ENCODE results near the gene ASMT.
"Not testable (repeated sequence)": the region's sequence is repeated elsewhere in the genome, so short reads cannot be mapped to it uniquely, and the experiment has no call there.

Gene ASMT

GRCh38 chrX:1681439-1681838, 66.6 kb downstream of the ASMT start:
- no peaks in the 10 kb centered on the region for H3K27me3 ChIP-seq (ENCODE audit: insufficient read depth, poor library complexity, severe bottlenecking)
- DNase-seq (ENCODE audit: low read depth in 1 of 2, low spot score in 1 of 2), result no peak
- TF ChIP-seq REST (IDR thresholded peaks at IDR 0.05; ENCODE audit: insufficient replicate concordance, low read depth) (no peak), SPI1 (IDR thresholded peaks at IDR 0.05; ENCODE audit: borderline replicate concordance, low read depth) (no peak), GABPA (IDR thresholded peaks at IDR 0.05; ENCODE audit: low read depth) (no peak), POLR2AphosphoS5 (IDR thresholded peaks at IDR 0.05; ENCODE audit: low read depth) (no peak), CTCF (IDR thresholded peaks at IDR 0.05; ENCODE audit: insufficient read depth, low read length) (no peak)
- H3K4me3 ChIP-seq (replicated peaks; ENCODE audit: insufficient read depth, low read length), result no peak overlapping the region
- H3K27ac ChIP-seq (replicated peaks), result no peak overlapping the region

GRCh38 chrX:1681856-1682255, 67.0 kb downstream of the ASMT start:
- not testable (repeated sequence) for DNase-seq (ENCODE audit: low read depth in 1 of 2, low spot score in 1 of 2); H3K27ac ChIP-seq (replicated peaks); H3K27me3 ChIP-seq (ENCODE audit: insufficient read depth, poor library complexity, severe bottlenecking); H3K4me3 ChIP-seq (replicated peaks; ENCODE audit: insufficient read depth, low read length)

- not testable (repeated sequence) for DNase-seq (ENCODE audit: low read depth in 1 of 2, low spot score in 1 of 2); H3K27ac ChIP-seq (replicated peaks); H3K27me3 ChIP-seq (ENCODE audit: insufficient read depth, poor library complexity, severe bottlenecking); H3K4me3 ChIP-seq (replicated peaks; ENCODE audit: insufficient read depth, low read length)
Observed at GRCh38 chrX:1682501-1682900, 67.6 kb downstream of the ASMT start.

GRCh38 chrX:1684883-1685282, 70.0 kb downstream of the ASMT start:
- not testable (repeated sequence) for H3K27me3 ChIP-seq (ENCODE audit: insufficient read depth, poor library complexity, severe bottlenecking); DNase-seq (ENCODE audit: low read depth in 1 of 2, low spot score in 1 of 2); H3K4me3 ChIP-seq (replicated peaks; ENCODE audit: insufficient read depth, low read length); H3K27ac ChIP-seq (replicated peaks)

- not testable (repeated sequence) for DNase-seq (ENCODE audit: low read depth in 1 of 2, low spot score in 1 of 2); H3K27ac ChIP-seq (replicated peaks); H3K27me3 ChIP-seq (ENCODE audit: insufficient read depth, poor library complexity, severe bottlenecking); H3K4me3 ChIP-seq (replicated peaks; ENCODE audit: insufficient read depth, low read length)
Observed at GRCh38 chrX:1685444-1685880, 70.6 kb downstream of the ASMT start.

- Histone ChIP-seq H3K27me3 (ENCODE audit: insufficient read depth, poor library complexity, severe bottlenecking) (no peaks in the 10 kb centered on the region), H3K4me3 (replicated peaks; ENCODE audit: insufficient read depth, low read length) (no peak overlapping the region), H3K27ac (replicated peaks) (no peak overlapping the region)
- DNase-seq (ENCODE audit: low read depth in 1 of 2, low spot score in 1 of 2), result no peak
- no peak for TF ChIP-seq REST (IDR thresholded peaks at IDR 0.05; ENCODE audit: insufficient replicate concordance, low read depth)
- no peak for TF ChIP-seq POLR2AphosphoS5 (IDR thresholded peaks at IDR 0.05; ENCODE audit: low read depth)
- TF ChIP-seq CTCF (IDR thresholded peaks at IDR 0.05; ENCODE audit: insufficient read depth, low read length), result no peak
- no peak for TF ChIP-seq SPI1 (IDR thresholded peaks at IDR 0.05; ENCODE audit: borderline replicate concordance, low read depth)
- no peak for TF ChIP-seq GABPA (IDR thresholded peaks at IDR 0.05; ENCODE audit: low read depth)
Observed at GRCh38 chrX:1686642-1687041, 71.8 kb downstream of the ASMT start.

All from HL-60 (cell line).